ENCODE data around the gene ATP1B1. TPM values are rescaled to one million over a fixed set of nuclear protein-coding genes. Genes with fewer than 3 reads are reported as not detected.
A peak's percentile ranks its signal among the peaks of the same experiment; 100 is the strongest.

ATP1B1 gene
- total and polyA plus RNA-seq, 2 of the 13 experiments (the other 11 are each of a cell fraction or from before 2014, with no cell fraction given), result 134 to 135 TPM

DNA sequence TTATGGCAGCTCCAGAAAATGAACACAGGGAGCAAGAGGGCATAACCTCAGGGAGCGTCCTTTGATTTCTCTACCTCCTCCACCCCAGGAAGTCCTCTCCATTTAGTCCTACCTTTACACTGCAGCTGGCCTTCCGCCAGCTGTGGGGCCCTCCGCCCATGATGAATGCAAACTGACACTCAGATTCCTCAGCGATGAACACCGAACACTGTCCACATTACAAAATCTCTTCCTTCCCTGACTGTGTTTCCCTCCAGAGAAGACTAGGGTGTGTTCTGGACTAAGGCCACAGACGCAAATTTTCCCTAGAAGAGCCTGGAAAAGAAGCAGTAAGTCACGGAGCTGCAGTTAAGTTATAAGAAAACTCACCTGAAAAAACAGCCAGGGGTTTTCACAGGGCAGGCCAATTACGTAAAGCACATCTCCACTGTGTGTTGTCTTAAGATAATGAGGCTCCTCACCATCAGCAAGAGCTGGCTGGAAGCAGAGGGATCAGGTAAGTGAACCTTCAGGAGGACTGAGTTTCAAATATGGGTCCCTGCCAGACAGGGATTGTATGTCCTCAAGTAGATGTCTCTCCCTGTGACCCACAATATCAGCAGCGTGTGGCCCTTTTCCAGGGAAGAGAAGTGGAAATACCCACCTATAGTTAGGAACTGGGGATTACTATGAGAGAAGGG, 46.3 kb upstream of the ATP1B1 start (continued):
- TF ChIP-seq, protein P1, sequence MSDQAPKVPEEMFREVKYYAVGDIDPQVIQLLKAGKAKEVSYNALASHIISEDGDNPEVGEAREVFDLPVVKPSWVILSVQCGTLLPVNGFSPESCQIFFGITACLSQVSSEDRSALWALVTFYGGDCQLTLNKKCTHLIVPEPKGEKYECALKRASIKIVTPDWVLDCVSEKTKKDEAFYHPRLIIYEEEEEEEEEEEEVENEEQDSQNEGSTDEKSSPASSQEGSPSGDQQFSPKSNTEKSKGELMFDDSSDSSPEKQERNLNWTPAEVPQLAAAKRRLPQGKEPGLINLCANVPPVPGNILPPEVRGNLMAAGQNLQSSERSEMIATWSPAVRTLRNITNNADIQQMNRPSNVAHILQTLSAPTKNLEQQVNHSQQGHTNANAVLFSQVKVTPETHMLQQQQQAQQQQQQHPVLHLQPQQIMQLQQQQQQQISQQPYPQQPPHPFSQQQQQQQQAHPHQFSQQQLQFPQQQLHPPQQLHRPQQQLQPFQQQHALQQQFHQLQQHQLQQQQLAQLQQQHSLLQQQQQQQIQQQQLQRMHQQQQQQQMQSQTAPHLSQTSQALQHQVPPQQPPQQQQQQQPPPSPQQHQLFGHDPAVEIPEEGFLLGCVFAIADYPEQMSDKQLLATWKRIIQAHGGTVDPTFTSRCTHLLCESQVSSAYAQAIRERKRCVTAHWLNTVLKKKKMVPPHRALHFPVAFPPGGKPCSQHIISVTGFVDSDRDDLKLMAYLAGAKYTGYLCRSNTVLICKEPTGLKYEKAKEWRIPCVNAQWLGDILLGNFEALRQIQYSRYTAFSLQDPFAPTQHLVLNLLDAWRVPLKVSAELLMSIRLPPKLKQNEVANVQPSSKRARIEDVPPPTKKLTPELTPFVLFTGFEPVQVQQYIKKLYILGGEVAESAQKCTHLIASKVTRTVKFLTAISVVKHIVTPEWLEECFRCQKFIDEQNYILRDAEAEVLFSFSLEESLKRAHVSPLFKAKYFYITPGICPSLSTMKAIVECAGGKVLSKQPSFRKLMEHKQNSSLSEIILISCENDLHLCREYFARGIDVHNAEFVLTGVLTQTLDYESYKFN (CRISPR knock-in tag; conservative IDR thresholded peaks at IDR 0.05), result peak; percentile 82
- TF ChIP-seq RAD51 (IDR thresholded peaks at IDR 0.05; ENCODE audit: borderline replicate concordance) (no peak), ZNF737 (CRISPR knock-in tag; IDR thresholded peaks at IDR 0.05; ENCODE audit: borderline replicate concordance) (no peak), ZNF614 (CRISPR knock-in tag; IDR thresholded peaks at IDR 0.05; ENCODE audit: borderline replicate concordance) (peak; percentile 82), HNF4A (CRISPR knock-in tag; IDR thresholded peaks at IDR 0.05) (peak; percentile 47; the same call in 1 of the 2 replicates), HDAC2 (CRISPR knock-in tag; IDR thresholded peaks at IDR 0.05) (peak; percentile 53; the same call in 1 of the 2 replicates), ZNF263 (CRISPR knock-in tag; IDR thresholded peaks at IDR 0.05) (peak; percentile 78), RARA (CRISPR knock-in tag; IDR thresholded peaks at IDR 0.05) (peak; percentile 75)
- TF ChIP-seq, protein P2, sequence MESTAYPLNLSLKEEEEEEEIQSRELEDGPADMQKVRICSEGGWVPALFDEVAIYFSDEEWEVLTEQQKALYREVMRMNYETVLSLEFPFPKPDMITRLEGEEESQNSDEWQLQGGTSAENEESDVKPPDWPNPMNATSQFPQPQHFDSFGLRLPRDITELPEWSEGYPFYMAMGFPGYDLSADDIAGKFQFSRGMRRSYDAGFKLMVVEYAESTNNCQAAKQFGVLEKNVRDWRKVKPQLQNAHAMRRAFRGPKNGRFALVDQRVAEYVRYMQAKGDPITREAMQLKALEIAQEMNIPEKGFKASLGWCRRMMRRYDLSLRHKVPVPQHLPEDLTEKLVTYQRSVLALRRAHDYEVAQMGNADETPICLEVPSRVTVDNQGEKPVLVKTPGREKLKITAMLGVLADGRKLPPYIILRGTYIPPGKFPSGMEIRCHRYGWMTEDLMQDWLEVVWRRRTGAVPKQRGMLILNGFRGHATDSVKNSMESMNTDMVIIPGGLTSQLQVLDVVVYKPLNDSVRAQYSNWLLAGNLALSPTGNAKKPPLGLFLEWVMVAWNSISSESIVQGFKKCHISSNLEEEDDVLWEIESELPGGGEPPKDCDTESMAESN (CRISPR knock-in tag; conservative IDR thresholded peaks at IDR 0.05), result 0 out of 2 replicates have a peak, but pooled peaks have one; percentile 43
- TF ChIP-seq, protein P3, sequence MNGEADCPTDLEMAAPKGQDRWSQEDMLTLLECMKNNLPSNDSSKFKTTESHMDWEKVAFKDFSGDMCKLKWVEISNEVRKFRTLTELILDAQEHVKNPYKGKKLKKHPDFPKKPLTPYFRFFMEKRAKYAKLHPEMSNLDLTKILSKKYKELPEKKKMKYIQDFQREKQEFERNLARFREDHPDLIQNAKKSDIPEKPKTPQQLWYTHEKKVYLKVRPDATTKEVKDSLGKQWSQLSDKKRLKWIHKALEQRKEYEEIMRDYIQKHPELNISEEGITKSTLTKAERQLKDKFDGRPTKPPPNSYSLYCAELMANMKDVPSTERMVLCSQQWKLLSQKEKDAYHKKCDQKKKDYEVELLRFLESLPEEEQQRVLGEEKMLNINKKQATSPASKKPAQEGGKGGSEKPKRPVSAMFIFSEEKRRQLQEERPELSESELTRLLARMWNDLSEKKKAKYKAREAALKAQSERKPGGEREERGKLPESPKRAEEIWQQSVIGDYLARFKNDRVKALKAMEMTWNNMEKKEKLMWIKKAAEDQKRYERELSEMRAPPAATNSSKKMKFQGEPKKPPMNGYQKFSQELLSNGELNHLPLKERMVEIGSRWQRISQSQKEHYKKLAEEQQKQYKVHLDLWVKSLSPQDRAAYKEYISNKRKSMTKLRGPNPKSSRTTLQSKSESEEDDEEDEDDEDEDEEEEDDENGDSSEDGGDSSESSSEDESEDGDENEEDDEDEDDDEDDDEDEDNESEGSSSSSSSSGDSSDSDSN (CRISPR knock-in tag; IDR thresholded peaks at IDR 0.05), result no peak
- TF ChIP-seq, protein P4, sequence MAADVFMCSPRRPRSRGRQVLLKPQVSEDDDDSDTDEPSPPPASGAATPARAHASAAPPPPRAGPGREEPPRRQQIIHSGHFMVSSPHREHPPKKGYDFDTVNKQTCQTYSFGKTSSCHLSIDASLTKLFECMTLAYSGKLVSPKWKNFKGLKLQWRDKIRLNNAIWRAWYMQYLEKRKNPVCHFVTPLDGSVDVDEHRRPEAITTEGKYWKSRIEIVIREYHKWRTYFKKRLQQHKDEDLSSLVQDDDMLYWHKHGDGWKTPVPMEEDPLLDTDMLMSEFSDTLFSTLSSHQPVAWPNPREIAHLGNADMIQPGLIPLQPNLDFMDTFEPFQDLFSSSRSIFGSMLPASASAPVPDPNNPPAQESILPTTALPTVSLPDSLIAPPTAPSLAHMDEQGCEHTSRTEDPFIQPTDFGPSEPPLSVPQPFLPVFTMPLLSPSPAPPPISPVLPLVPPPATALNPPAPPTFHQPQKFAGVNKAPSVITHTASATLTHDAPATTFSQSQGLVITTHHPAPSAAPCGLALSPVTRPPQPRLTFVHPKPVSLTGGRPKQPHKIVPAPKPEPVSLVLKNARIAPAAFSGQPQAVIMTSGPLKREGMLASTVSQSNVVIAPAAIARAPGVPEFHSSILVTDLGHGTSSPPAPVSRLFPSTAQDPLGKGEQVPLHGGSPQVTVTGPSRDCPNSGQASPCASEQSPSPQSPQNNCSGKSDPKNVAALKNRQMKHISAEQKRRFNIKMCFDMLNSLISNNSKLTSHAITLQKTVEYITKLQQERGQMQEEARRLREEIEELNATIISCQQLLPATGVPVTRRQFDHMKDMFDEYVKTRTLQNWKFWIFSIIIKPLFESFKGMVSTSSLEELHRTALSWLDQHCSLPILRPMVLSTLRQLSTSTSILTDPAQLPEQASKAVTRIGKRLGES (CRISPR knock-in tag; IDR thresholded peaks at IDR 0.05; ENCODE audit: borderline replicate concordance), result no peak
- TF ChIP-seq, protein P5, sequence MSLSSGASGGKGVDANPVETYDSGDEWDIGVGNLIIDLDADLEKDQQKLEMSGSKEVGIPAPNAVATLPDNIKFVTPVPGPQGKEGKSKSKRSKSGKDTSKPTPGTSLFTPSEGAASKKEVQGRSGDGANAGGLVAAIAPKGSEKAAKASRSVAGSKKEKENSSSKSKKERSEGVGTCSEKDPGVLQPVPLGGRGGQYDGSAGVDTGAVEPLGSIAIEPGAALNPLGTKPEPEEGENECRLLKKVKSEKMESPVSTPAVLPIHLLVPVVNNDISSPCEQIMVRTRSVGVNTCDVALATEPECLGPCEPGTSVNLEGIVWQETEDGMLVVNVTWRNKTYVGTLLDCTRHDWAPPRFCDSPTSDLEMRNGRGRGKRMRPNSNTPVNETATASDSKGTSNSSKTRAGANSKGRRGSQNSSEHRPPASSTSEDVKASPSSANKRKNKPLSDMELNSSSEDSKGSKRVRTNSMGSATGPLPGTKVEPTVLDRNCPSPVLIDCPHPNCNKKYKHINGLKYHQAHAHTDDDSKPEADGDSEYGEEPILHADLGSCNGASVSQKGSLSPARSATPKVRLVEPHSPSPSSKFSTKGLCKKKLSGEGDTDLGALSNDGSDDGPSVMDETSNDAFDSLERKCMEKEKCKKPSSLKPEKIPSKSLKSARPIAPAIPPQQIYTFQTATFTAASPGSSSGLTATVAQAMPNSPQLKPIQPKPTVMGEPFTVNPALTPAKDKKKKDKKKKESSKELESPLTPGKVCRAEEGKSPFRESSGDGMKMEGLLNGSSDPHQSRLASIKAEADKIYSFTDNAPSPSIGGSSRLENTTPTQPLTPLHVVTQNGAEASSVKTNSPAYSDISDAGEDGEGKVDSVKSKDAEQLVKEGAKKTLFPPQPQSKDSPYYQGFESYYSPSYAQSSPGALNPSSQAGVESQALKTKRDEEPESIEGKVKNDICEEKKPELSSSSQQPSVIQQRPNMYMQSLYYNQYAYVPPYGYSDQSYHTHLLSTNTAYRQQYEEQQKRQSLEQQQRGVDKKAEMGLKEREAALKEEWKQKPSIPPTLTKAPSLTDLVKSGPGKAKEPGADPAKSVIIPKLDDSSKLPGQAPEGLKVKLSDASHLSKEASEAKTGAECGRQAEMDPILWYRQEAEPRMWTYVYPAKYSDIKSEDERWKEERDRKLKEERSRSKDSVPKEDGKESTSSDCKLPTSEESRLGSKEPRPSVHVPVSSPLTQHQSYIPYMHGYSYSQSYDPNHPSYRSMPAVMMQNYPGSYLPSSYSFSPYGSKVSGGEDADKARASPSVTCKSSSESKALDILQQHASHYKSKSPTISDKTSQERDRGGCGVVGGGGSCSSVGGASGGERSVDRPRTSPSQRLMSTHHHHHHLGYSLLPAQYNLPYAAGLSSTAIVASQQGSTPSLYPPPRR (CRISPR knock-in tag; IDR thresholded peaks at IDR 0.05; ENCODE audit: borderline replicate concordance), result peak; percentile 56; the same call in 1 of the 2 replicates
